Activated naive CD4-positive, alpha-beta T cell (primary cell): ENCODE data around the gene MEIOB.

Experiments used
- DNase-seq, 4 experiments: peaks; one replicate each; lab custom pipeline; 2025; lab: John Stamatoyannopoulos, UW

The MEIOB gene

DNA sequence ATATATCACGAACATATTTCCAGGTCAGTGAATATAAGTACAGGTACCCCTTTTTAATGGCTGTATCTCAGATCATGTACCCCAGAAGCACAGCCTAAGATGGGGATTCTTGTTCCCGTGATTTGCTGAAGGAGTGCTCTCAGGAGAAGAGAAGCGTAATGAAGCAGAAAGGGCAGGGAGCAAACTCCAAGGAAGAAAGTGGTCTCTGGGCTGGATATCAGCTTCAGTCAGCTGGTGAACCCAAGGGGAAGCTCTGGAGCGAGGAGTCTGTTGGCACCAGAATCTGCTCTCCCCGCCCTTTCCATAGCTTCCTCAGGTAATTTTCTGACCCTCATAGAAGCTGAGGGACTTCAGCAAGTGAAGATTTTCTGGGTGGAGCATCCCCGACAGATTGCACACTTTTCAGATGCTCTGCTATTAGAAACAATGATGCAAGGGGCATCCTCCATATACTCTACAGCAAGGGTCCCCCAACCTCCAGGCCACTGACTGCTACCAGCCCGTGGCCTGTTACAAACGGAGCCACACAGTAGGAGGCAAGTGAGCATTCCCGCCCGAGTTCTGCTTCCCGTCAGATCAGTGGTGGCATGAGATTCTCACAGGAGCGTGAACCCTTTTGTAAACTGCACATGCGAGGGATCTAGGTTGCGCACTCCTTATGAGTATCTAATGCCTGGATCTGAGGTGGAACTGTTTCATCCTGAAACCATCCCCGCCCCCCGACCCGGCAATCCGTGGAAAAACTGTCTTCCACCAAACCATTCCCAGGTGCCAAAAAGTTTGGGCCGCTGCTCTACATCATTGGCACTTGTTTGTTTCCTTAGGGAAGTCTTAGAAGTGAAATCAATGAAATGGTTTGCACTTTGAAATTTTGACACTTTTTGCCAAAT, 40.5 kb downstream of the MEIOB start:
- DNase-seq = no peak

- DNase-seq = no peak
These were observed 41.8 kb downstream of the MEIOB start for GRCh38 chr16:1830213-1830612.

DNA sequence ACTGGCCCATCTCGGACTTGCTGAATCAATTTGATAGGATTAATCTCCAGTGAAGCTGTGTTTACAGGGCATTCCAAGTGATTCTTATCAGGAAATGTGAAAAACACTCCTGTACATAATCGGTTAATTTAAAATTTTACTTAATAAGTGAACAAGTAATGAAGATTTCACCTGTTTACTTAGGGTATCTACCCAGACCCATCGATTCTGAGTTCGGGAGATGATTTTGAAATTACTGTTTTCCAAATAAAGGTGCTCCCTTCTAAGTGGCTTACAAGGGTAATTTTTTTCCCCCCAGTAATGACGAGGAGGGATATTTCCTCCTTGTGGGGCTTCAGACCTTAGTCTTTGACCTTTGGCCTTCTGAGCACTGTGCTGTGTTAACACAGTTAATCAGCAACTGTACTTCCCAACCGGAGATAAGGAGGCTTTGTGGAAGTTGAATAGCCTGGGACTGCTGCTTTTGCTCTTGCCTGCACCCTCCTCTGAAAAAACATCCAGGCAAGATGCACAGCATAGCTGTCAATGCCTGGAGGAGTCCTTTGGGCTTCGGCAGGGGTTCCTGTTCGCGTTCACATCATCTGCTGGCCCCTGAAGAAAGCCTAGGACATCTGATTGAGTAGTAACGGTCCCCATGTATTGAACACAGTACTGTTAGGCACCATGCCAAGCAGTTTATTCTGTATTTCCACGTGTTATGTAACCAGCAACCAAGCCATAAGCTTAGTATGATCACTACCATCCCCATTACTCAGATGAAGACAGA, 43.1 kb downstream of the MEIOB start:
- DNase-seq = no peak

- peak; percentile 75 to 81 (median 77) for DNase-seq
These were observed 45.0 kb downstream of the MEIOB start, which contains the start of the genes FAHD1 and HAGH for GRCh38 chr16:1826691-1827573. Gene FAHD1, plus strand, starts transcription at chr16:1827206. Its CDS starts 33 bp downstream, at chr16:1827239. Gene HAGH, minus strand, starts transcription at chr16:1826825. Its CDS starts 38 bp downstream, at chr16:1826787.

DNA sequence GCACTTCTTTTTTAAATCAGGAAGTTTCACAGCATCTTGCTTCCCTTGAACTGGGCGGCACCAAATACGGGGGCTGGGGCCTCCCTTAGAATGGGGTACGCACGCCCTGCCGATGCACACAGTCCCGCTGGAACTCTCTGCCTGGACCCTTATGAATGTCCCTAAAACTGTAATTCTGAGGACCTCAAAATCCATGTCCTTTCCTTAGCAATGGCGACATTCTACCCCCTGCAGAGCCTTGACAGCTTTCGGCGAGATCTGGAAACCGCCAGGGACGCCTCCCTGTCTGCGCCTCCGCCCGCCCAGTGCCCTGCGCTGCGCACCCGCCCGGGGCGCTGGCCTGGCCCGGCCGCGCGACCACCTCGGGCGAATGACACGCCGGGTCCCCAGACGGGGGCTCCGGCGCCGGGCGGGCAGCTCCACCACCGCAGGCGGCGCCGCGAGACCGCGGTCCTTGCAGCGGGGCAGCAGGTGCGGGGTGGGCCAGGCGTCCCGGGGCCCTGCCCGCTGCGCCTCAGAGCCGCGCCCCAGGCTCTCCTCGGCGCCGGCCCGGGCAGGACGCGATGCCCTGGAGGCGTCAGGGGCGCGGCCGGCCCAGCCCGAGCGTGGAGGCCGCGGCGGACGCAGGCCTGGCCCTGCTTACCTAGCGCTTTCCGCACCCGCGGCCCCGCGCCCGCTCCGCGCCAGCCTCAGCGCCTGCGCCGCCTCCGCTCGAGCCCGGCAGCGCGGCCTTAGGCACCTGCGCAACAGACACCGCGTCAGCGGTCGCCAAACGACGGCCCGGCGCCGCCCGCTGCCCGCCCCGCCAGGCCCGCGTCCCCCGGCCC, 45.9 kb downstream of the MEIOB start:
- DNase-seq = peak in 3 of 4 experiments; percentile 52 to 74 (median 65)

DNA sequence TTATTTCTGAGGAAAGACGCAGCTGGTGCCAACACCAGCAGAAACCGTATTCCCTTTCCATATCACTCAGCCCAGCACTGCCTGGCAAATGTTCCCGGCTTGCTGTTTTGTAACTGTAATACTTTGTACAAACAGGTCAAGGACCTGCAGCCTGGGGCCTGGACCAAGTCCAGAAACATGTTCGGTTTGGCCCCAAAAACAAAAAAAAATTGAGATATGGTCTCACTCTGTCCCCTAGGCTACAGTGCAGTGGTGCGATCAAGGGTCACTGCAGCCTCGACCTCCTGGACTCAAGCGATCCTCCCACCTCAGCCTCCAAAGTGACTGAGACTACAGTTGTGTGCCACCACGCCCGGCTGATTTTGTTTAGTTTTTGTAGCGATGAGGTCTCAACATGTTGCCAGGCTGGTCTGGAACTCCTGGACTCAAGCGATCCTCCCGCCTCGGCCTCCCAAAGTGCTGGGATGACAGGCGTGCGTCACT, 46.5 kb downstream of the MEIOB start:
- DNase-seq = no peak

DNA sequence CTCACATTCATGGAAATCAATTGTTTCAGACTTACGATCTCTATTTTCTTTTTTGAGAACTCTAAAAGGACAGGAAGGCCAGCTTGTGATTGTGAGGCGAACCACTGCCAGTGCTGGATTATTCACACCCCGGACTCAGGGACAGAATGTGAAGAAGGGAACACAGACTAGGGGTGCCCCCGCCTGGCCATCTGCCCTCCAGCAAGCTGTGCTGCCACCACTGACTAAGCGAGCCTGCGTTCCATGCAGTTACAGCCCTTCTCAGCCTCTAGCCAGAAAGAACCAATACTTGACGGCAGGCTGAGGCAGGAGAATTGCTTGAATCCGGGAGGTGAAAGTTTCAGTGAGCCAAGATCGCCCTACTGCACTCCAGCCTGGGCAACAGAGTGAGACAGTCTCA, 48.1 kb downstream of the MEIOB start:
- no peak for DNase-seq

- no peak for DNase-seq
These were observed 49.2 kb downstream of the MEIOB start for GRCh38 chr16:1822801-1823200.

DNA sequence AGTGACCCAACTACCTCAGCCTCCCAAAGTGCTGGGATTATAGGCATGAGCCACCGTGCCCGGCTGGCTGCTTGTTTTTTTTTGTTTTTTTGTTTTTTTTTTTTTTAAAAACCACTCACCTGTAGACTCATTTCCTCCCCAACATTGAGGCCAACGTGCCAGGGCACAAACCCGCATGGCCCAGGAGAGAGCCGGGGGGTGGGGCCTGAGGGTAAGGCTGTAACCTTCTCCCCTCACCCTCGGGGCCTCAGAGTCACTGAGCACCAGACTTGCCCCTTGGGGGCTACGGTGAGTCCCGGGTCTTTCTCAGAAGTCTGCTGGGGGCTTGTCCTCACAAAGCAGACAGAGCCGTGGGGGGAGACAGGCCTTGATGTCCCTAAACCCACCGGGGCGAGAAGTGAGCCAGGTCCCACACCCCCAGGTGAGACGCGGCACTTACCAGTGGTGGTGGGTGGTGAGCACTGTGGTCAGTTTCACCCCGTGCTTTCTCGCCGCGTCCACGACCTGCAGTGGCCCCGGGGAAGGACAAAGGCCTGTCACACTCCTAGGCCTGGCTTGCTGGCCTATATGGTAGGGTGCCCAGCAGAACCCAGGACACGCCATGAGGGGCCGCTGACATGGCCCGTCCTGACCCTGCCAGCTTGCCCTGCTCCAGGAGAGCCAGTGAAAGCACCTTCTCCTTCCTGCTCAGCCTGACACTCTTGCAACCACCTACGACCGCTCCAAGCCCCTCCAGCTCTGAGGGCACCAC, 49.9 kb downstream of the MEIOB start:
- DNase-seq = no peak

DNA sequence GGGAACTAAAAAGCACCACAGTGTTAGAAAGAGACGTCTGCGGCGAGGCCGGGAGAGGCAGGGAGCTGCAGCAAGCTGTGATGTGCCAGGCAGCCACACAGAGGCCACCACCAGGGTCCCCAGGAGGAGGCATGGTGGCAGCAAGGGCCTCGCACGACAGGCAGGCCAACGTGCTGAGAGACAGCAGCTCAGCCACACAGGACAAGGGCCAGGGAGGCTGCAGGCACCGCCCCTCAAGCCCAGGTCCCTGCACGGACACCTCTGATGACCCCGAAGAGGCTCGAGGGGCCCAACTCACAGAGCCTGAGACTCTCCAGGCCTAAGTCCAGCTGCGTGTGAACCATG, 51.0 kb downstream of the MEIOB start:
- no peak for DNase-seq

- DNase-seq = no peak
These were observed 51.6 kb downstream of the MEIOB start for GRCh38 chr16:1820096-1820945.

- DNase-seq = no peak
These were observed 52.4 kb downstream of the MEIOB start for GRCh38 chr16:1819611-1820010.

GRCh38 chr16:1818873-1819525, 53.0 kb downstream of the MEIOB start:
- no peak for DNase-seq

DNA sequence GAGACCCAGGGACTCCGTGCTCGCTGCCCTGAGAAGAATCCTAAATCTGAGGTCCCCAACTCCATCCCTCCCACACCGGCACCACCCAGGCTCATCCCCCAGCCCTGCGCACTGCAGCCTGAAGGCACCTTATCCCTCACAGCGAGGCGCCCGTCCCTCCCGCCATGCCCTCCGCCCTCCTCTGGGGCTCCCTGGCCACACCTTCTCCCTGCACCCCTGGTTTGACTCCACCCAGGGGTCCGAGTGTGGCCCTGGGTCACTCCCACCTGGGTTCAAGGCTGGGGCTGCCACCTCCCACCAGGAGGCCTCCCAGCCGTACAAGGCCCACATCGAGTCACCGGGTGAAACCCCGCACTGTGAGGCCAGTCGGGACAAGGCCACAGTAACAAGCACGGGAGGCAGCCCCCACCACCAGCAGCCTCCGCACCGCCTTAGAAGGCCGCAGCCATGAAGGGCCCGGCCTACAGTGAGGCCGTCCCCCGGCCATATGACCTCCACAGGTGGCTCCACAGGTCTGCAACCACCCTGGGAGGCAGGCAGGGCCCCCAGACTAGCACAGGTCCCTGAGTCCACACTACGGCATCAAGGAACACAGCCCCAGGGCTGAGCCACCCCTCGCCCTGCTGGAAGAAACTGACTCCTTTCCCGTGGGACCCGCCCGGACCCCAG, 53.6 kb downstream of the MEIOB start:
- no peak for DNase-seq

GRCh38 chr16:1817716-1818115, 54.2 kb downstream of the MEIOB start:
- DNase-seq = no peak

DNA sequence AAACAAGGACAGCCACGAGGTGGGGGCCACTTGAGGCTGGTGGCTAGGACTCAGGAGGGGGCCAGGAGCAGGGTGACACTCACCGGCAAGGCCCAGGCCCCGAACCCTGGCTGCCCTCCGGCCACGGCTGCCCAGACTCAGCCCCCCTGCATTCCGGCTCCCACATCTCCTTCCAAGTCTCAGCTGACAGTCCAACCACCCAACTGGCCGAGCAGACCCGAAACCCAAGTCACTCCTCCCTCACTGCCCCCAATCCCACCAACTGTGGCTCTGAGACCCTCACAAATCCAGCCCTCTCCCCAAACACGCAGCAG, 54.7 kb downstream of the MEIOB start:
- DNase-seq = no peak

DNA sequence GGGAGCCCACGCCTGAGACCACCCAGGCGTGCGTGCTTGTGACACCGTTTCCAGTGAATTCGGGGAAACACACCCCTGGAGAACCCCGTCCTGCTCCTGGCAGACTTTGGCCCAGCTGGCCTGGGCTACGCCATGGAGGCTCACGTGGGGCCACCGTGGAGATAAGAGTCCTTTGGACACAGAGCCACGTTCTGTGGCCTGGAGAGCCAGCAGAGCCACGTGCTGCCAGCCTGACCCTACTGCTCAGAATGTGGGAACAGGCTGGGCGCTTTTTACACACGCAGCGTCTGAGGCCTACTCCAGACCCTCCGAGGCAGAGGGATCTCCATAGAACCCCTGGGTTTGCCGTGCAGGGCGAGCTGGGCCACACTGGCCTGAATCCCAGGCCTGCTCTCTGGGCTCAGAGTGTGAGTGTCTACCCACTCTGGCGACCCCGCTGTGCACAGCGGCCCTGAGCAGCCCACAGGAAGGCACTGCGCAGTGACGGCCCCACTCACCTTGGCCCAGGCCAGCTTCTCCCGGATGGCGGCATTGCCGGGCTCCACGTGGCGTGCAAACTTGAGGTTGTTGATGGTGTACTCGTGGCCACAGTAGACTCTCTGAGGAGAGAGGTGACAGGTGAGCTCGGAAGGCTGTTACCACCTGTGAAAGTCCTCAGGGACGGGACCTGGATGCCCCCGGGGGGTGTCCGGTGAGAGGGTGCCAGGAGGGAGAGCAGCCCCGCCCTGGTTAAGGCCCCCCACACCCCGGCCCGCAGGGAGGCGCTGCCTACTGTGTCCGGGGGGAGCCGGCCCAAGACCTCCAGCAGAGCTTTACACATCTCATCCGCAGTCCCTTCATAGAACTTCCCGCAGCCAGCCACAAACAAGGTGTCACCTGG, 55.3 kb downstream of the MEIOB start:
- DNase-seq = no peak
